Activated CD8-positive, alpha-beta T cell treated with anti-CD3 and anti-CD28 coated beads, Interleukin-2, amount 10 ng/mL, durations not matched to agents 7 days and 5 days (primary cell): Measurements from ENCODE around the gene MYBBP1A. TPM values are rescaled to one million over a fixed set of nuclear protein-coding genes. Genes with fewer than 3 reads are reported as not detected.

Source experiments
- ATAC-seq: fragments of 150-1000 bp; cut with Tn5 transposase; one replicate; pipeline ENCODE4 v1.10.0; 2021; ENCODE audit warnings: moderate library complexity
- CTCF ChIA-PET: fragments of 350-600 bp; sonication (Branson Sonifier 250); formaldehyde crosslinking; loops from one replicate; lab custom pipeline; 2021; ENCODE audit warnings: antibody characterized with exemption; lab: Charles Lee
- POLR2A ChIA-PET: fragments of 350-600 bp; sonication (Branson Sonifier 250); formaldehyde crosslinking; loops from one replicate; lab custom pipeline; 2021; ENCODE audit warnings: antibody characterized with exemption; lab: Charles Lee
- DNase-seq: peaks from one replicate; pipeline ENCODE4 v3.0.0-alpha.2; 2020
- H3K27ac Mint-ChIP-seq: one replicate; pipeline ENCODE4 v1.8.0; 2021; ENCODE audit warnings: mild to moderate bottlenecking, mixed read lengths
- H3K27me3 Mint-ChIP-seq: one replicate; pipeline ENCODE4 v1.8.0; 2021; ENCODE audit warnings: low read depth, mixed read lengths
- H3K36me3 Mint-ChIP-seq: one replicate; pipeline ENCODE4 v1.8.0; 2021; ENCODE audit warnings: low read depth, mixed read lengths
- H3K4me1 Mint-ChIP-seq: one replicate; pipeline ENCODE4 v1.8.0; 2021; ENCODE audit warnings: low read depth, mixed read lengths
- H3K4me3 Mint-ChIP-seq: one replicate; pipeline ENCODE4 v1.8.0; 2021; ENCODE audit warnings: mild to moderate bottlenecking, mixed read lengths
- H3K9me3 Mint-ChIP-seq: one replicate; pipeline ENCODE4 v1.8.0; 2022; ENCODE audit warnings: mixed read lengths; ENCODE audit not compliant: insufficient read depth
- total RNA-seq, 2 experiments: library from RNA; stranded (reverse); gene quantifications; one replicate each; pipeline ENCODE4 v1.2.3, GENCODE V29; 2021

The MYBBP1A gene
- total RNA-seq, 2 experiments from 2014 or later: 70.7 to 76.7 TPM

- POLR2A ChIA-PET: no interaction called here
- Mint-ChIP-seq H3K36me3 (no peaks in the 10 kb centered on the region), H3K27me3 (peaks cover 2% of the 10 kb centered on the region), H3K4me1 (peaks cover 3% of the 10 kb centered on the region), H3K9me3 (no peaks in the 10 kb centered on the region), H3K4me3 (no peak overlapping the region), H3K27ac (no peak overlapping the region)
- ATAC-seq (no peak), DNase-seq (no peak)
- CTCF ChIA-PET: no interaction called here
Observed at GRCh38 chr17:4518901-4519300, 36.3 kb downstream of the MYBBP1A start.

GRCh38 chr17:4516735-4517134 is 38.4 kb downstream of the MYBBP1A start:
- POLR2A ChIA-PET: interaction anchor here (0.9 kb wide), 1 partner anchor 12 kb away, joined by 3 read pairs; no protein-coding TSS in a partner anchor

GRCh38 chr17:4515501-4515900 is 39.7 kb downstream of the MYBBP1A start:
- Mint-ChIP-seq H3K9me3 (no peaks in the 10 kb centered on the region), H3K36me3 (no peaks in the 10 kb centered on the region), H3K27ac (no peak overlapping the region), H3K27me3 (peaks cover 2% of the 10 kb centered on the region), H3K4me1 (peaks cover 7% of the 10 kb centered on the region), H3K4me3 (no peak overlapping the region)
- DNase-seq: no peak
- CTCF ChIA-PET: no interaction called here
- POLR2A ChIA-PET: no interaction called here
- no peak for ATAC-seq

More at GRCh38 chr17:4516735-4517134, 38.4 kb downstream of the MYBBP1A start:
- ATAC-seq: no peak
- CTCF ChIA-PET: interaction anchor here (2.5 kb wide), 1 partner anchor 51 kb away, joined by 9 read pairs; no protein-coding TSS in a partner anchor
- Mint-ChIP-seq H3K27ac (no peak overlapping the region), H3K27me3 (peaks cover 2% of the 10 kb centered on the region), H3K4me1 (peaks cover 3% of the 10 kb centered on the region), H3K9me3 (no peaks in the 10 kb centered on the region), H3K4me3 (no peak overlapping the region), H3K36me3 (no peaks in the 10 kb centered on the region)
- DNase-seq: no peak

DNA sequence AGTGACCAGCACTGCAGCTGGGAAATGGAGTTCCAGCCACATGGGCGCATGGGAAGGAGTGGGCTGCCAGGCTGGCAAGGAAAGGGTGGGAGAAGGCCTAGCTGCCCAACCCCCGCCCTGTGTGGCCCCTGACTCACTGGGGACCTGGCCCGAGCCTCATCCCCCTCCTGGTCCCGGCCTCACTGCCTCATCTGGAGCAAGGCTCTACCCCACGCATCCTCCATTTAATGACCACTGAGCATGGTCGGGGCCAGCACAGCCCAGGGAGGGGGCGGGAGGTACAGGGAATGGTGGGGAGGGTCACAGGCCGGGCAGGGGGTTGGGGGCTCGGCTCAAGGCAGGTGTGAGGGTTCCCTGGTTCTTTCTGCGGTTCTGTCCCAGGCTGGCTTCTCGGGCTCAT is 40.4 kb downstream of the MYBBP1A start:
- no peak for ATAC-seq
- ChIA-PET POLR2A (no interaction called here), CTCF (no interaction called here)

GRCh38 chr17:4514206-4514605 is 41.0 kb downstream of the MYBBP1A start:
- ChIA-PET POLR2A (no interaction called here), CTCF (no interaction called here)
- peaks cover 19% of the 10 kb centered on the region for H3K4me1 Mint-ChIP-seq
- no peaks in the 10 kb centered on the region for H3K36me3 Mint-ChIP-seq
- ATAC-seq: no peak
- no peaks in the 10 kb centered on the region for H3K9me3 Mint-ChIP-seq
- peaks cover 2% of the 10 kb centered on the region for H3K27me3 Mint-ChIP-seq
- H3K27ac Mint-ChIP-seq: peak overlapping the region; percentile 39
- H3K4me3 Mint-ChIP-seq: no peak overlapping the region
- no peak for DNase-seq

More for the DNA sequence above, 40.4 kb downstream of the MYBBP1A start:
- Mint-ChIP-seq H3K36me3 (no peaks in the 10 kb centered on the region), H3K27me3 (peaks cover 2% of the 10 kb centered on the region), H3K4me1 (peaks cover 14% of the 10 kb centered on the region), H3K4me3 (no peak overlapping the region), H3K27ac (peak overlapping the region; percentile 39), H3K9me3 (no peaks in the 10 kb centered on the region)
- DNase-seq: no peak

- H3K27me3 Mint-ChIP-seq: peaks cover 2% of the 10 kb centered on the region
- H3K4me1 Mint-ChIP-seq: peaks cover 28% of the 10 kb centered on the region
- no peak for ATAC-seq
- no peaks in the 10 kb centered on the region for H3K36me3 Mint-ChIP-seq
- H3K4me3 Mint-ChIP-seq: no peak overlapping the region
- no peak for DNase-seq
- ChIA-PET POLR2A (no interaction called here), CTCF (no interaction called here)
- H3K27ac Mint-ChIP-seq: no peak overlapping the region
- no peaks in the 10 kb centered on the region for H3K9me3 Mint-ChIP-seq
Observed at GRCh38 chr17:4513113-4514032, 41.8 kb downstream of the MYBBP1A start.

DNA sequence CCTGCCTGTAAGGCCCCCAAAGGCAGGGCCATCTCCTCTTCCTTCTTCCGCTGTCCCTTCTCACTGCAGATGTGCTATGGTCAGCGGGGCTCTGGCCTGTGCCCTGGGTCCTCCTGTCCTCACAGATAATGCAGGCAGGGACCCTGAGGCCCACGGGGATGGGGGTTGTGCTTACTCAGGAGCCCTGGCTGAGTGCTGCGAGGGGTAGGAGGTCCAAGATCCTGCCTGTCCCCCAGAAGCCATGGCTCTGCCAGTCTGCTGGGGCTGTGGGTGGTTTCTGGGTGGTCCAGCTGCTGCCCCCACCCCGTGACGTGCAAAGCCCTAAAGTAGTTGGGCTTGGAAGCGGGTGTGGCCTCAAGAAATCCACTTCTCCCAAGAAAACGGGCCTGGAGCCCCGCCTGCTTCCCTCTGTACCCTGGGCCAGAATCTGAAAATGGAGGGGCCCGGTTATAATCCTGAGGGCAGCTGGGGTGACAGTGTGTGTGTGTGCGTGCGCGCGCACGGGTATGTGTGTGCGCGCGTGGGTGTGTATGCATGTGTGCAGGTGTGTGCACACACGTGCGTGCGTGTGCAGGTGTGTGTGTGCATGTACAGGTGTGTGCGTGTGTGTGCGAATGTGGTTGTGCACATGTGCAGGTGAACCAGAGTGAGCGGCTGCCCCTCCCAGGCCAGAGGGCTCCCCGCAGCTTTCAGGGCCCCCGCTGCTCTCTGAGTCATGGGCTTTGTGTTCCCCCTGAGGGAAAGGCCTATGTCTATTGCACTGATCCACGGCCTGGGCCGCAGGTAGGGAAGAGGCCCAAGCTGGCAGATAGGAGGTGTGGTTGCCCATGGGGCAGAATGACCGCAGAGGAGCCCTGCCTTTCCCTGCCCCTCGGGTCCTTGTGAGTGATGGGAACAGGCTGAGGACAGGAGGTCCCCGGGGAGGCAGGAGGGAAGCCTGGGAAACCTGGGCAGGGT is 42.8 kb downstream of the MYBBP1A start:
- no peak overlapping the region for H3K4me3 Mint-ChIP-seq
- peaks cover 34% of the 10 kb centered on the region for H3K4me1 Mint-ChIP-seq
- no peaks in the 10 kb centered on the region for H3K27me3 Mint-ChIP-seq
- H3K27ac Mint-ChIP-seq: no peak overlapping the region
- DNase-seq (no peak), ATAC-seq (no peak)
- POLR2A ChIA-PET: no interaction called here
- CTCF ChIA-PET: no interaction called here
- no peaks in the 10 kb centered on the region for H3K9me3 Mint-ChIP-seq
- H3K36me3 Mint-ChIP-seq: no peaks in the 10 kb centered on the region

- peaks cover 41% of the 10 kb centered on the region for H3K4me1 Mint-ChIP-seq
- ATAC-seq (no peak), DNase-seq (no peak)
- no peaks in the 10 kb centered on the region for H3K36me3 Mint-ChIP-seq
- no peaks in the 10 kb centered on the region for H3K9me3 Mint-ChIP-seq
- H3K27ac Mint-ChIP-seq: no peak overlapping the region
- POLR2A ChIA-PET: interaction anchor here (1.1 kb wide), 1 partner anchor 12 kb away, joined by 3 read pairs; no protein-coding TSS in a partner anchor
- CTCF ChIA-PET: no interaction called here
- H3K27me3 Mint-ChIP-seq: no peaks in the 10 kb centered on the region
- no peak overlapping the region for H3K4me3 Mint-ChIP-seq
Observed at GRCh38 chr17:4511199-4511932, 43.8 kb downstream of the MYBBP1A start.

GRCh38 chr17:4510618-4510941 is 44.6 kb downstream of the MYBBP1A start:
- no peak overlapping the region for H3K4me3 Mint-ChIP-seq
- ATAC-seq (no peak), DNase-seq (no peak)
- H3K9me3 Mint-ChIP-seq: no peaks in the 10 kb centered on the region
- ChIA-PET POLR2A (interaction anchor here (1.1 kb wide), 1 partner anchor 11 kb away, joined by 3 read pairs; no protein-coding TSS in a partner anchor), CTCF (interaction anchor here (1.7 kb wide), 1 partner anchor 12 kb away, joined by 4 read pairs; the partner anchor contains the start of gene SPNS2)
- no peak overlapping the region for H3K27ac Mint-ChIP-seq
- H3K4me1 Mint-ChIP-seq: peaks cover 48% of the 10 kb centered on the region
- H3K36me3 Mint-ChIP-seq: no peaks in the 10 kb centered on the region
- no peaks in the 10 kb centered on the region for H3K27me3 Mint-ChIP-seq

GRCh38 chr17:4509923-4510617 is 45.1 kb downstream of the MYBBP1A start:
- no peaks in the 10 kb centered on the region for H3K36me3 Mint-ChIP-seq
- ATAC-seq: no peak
- H3K27ac Mint-ChIP-seq: no peak overlapping the region
- H3K4me1 Mint-ChIP-seq: peaks cover 53% of the 10 kb centered on the region
- ChIA-PET CTCF (interaction anchor here (1.0 to 2.5 kb wide), 5 partner anchors 11 to 89 kb away, joined by 3 to 7 read pairs (median 4); partner anchors contain the start of gene SPNS2), POLR2A (interaction anchor here (1.1 kb wide), 1 partner anchor 10 kb away, joined by 3 read pairs; no protein-coding TSS in a partner anchor)
- no peak overlapping the region for H3K4me3 Mint-ChIP-seq
- DNase-seq: no peak
- no peaks in the 10 kb centered on the region for H3K9me3 Mint-ChIP-seq
- no peaks in the 10 kb centered on the region for H3K27me3 Mint-ChIP-seq
